Measurements from ENCODE around the gene YIPF5. TPM values are rescaled to one million over a fixed set of nuclear protein-coding genes. Genes with fewer than 3 reads are reported as not detected.

The YIPF5 gene
- total and polyA plus RNA-seq, 8 donors = 5.6 to 41.6 (median 31.6) TPM

DNA sequence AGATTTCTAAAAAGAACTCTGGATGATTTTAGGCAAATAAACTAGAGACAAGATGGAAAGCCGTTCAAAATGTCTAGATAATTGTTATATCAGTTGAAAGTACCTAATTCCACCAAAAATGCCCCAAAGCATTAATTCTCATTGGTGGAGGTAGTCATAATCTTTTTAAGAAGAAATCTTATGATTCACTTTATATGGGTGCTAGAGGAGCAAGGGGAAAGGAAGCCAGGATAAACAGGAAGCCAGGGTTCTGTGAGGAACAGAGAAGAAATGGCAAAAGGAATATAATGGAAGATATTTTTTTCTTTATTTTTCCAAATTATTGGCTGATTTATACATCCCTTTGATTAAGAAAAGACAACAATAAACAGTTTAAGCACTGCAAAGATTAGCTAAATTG, 7.8 kb downstream of the YIPF5 start:
- no peak for DNase-seq
- Histone ChIP-seq H3K4me3 (no peak overlapping the region), H3K27me3 (no peaks in the 10 kb centered on the region), H3K9me3 (no peaks in the 10 kb centered on the region), H3K36me3 (peaks cover 3 to 56% (median 20%) of the 10 kb centered on the region in 3 donors), H3K4me1 (peaks cover 0 to 7% (median 6%) of the 10 kb centered on the region in 3 donors), H3K27ac (no peak overlapping the region)
- ATAC-seq = no peak
- TF ChIP-seq, protein P1, sequence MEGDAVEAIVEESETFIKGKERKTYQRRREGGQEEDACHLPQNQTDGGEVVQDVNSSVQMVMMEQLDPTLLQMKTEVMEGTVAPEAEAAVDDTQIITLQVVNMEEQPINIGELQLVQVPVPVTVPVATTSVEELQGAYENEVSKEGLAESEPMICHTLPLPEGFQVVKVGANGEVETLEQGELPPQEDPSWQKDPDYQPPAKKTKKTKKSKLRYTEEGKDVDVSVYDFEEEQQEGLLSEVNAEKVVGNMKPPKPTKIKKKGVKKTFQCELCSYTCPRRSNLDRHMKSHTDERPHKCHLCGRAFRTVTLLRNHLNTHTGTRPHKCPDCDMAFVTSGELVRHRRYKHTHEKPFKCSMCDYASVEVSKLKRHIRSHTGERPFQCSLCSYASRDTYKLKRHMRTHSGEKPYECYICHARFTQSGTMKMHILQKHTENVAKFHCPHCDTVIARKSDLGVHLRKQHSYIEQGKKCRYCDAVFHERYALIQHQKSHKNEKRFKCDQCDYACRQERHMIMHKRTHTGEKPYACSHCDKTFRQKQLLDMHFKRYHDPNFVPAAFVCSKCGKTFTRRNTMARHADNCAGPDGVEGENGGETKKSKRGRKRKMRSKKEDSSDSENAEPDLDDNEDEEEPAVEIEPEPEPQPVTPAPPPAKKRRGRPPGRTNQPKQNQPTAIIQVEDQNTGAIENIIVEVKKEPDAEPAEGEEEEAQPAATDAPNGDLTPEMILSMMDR (IDR thresholded peaks at IDR 0.05) = no peak
- WGBS, 2 donors = 90 to 92% methylated on average over 1 of the region's 1 CpG
- intact Hi-C loops (cut with DNase I) = no loop called here
- FAIRE-seq = no peak

DNA sequence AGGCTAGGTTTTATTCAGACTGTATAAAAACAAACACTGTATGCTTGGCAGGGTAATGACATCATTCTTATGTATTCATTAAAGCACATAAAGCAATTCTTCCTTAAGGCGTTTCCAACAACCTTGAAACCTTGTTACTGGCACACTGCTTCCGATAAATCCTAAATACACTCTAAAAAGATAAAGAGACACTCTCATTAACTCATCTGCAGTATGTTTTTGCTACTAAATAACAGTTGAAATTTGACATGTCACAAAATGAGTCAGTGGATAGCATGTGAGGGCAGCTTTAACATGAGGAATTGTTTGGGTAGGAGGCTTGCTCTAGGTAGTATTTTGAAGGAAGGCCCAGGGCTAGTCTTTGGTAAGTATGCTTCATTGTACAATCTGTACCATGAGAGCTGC, 13.7 kb downstream of the YIPF5 start:
- WGBS, 2 donors = 20 to 26% methylated on average over 2 of the region's 2 CpGs
- DNase-seq (no peak), FAIRE-seq (no peak), ATAC-seq (peak; percentile 77 to 90 (median 85))
- no peaks in the 10 kb centered on the region for H3K27me3 ChIP-seq
- intact Hi-C loops (cut with DNase I) = no loop called here
- no peak overlapping the region for H3K4me3 ChIP-seq
- no peaks in the 10 kb centered on the region for H3K9me3 ChIP-seq
- TF ChIP-seq, protein P1 (IDR thresholded peaks at IDR 0.05) = no peak
- peaks cover 0 to 11% (median 6%) of the 10 kb centered on the region in 3 donors for H3K4me1 ChIP-seq
- H3K36me3 ChIP-seq = peaks cover 0 to 19% (median 9%) of the 10 kb centered on the region in 3 donors
- peak overlapping the region in 1 of 4 donors; percentile 43 for H3K27ac ChIP-seq

DNA sequence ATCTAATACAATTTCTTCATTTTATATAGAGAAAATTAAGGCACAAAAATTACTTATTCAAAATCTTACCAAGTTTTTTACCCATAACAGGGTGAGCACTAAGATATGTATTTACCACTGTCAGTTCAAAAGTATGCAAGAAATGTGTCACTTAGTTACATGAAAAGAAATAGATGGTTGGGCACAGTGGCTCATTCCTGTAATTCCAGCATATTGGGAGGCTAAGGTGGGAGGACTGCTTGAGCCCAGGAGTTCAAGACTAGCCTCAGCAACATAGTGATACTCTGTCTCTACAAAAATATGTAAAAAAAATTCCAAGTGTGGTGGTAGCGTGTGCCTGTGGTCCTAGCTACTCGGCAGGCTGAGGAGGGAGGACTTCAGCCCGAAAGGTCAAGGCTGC, 19.4 kb downstream of the YIPF5 start:
- TF ChIP-seq, protein P1 (IDR thresholded peaks at IDR 0.05) = no peak
- Histone ChIP-seq H3K27ac (no peak overlapping the region), H3K4me1 (peaks cover 0 to 1% (median 0%) of the 10 kb centered on the region in 3 donors), H3K9me3 (no peaks in the 10 kb centered on the region), H3K36me3 (no peaks in the 10 kb centered on the region), H3K4me3 (no peak overlapping the region), H3K27me3 (no peaks in the 10 kb centered on the region)
- no peak for FAIRE-seq
- no peak for ATAC-seq
- no peak for DNase-seq
- WGBS, 2 donors = 80 to 84% methylated on average over 3 of the region's 3 CpGs
- intact Hi-C loops (cut with DNase I) = no loop called here

DNA sequence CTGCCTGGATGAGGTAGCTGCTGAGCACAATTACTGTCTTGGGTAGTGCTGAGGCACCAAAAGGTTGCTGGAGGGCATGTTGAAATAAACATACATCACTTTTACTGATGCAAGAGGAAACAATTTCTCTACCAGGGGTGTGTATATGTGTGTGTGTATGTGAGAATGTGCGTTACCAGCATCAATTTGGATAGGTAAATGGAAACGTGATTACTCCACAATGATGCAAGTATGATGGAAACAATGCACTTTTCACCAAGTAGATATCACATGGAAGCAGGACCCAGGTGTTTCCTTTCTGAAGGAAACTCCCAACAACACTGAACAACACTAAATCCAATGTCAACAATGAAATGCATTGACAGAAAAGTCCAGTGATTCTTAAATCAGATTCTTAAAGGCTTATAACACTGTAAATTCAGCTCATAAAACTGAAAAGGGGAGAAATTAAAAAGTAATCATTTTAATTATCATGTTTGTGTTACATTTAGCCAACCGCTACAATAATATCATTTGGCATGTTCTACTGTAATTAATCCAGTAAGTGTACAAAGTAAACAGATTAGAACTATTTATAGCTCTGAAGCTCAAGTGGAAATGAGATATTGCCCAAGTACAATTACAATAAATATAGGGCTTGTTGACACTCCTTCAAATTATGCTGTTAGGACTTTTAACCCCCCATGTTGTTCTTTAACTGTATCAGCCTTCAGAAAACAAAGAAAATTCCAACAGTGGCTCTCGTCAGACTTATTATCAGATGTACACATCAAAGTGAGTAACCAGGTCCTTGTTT, 25.3 kb downstream of the YIPF5 start:
- Histone ChIP-seq H3K27ac (no peak overlapping the region), H3K4me1 (peaks cover 0 to 7% (median 0%) of the 10 kb centered on the region in 3 donors), H3K36me3 (no peaks in the 10 kb centered on the region), H3K4me3 (no peak overlapping the region), H3K27me3 (no peaks in the 10 kb centered on the region), H3K9me3 (no peaks in the 10 kb centered on the region)
- intact Hi-C loops (cut with DNase I) = no loop called here
- ATAC-seq = peak in 1 of 4 donors; percentile 28
- TF ChIP-seq, protein P1 (IDR thresholded peaks at IDR 0.05) = no peak
- DNase-seq = no peak
- WGBS, 2 donors = 16 to 23% methylated on average over 4 of the region's 4 CpGs
- no peak for FAIRE-seq

DNA sequence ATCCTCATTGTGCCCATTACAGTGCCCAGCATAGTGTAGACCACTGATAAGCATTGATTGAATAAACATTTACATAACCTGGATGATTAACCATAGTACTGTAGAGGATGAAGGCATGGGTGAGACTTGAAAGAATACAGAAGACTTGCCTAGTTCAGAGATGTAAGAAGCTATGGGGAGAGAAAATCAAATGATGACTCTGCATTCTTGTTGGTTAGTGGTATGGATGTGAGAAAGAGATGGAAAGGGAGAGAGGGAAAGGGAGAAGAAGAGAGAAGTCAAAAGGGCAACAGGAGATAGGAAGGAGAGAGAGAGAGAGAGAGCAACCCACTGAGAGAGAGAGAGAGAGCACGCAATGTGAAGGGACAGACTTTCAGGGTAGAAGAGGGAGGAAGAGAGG, 26.8 kb downstream of the YIPF5 start:
- DNase-seq (no peak), ATAC-seq (no peak), FAIRE-seq (no peak)
- WGBS, 2 donors = 95 to 100% methylated on average over 1 of the region's 1 CpG
- Histone ChIP-seq H3K4me1 (peaks cover 0 to 7% (median 0%) of the 10 kb centered on the region in 3 donors), H3K27ac (no peak overlapping the region), H3K27me3 (no peaks in the 10 kb centered on the region), H3K36me3 (no peaks in the 10 kb centered on the region), H3K4me3 (no peak overlapping the region), H3K9me3 (no peaks in the 10 kb centered on the region)
- TF ChIP-seq, protein P1 (IDR thresholded peaks at IDR 0.05) = no peak
- intact Hi-C loops (cut with DNase I) = no loop called here
